Middle frontal gyrus (tissue), 1 donor: ENCODE data around the gene BIRC7.

Source experiments
- DNase-seq: peaks from one replicate; pipeline ENCODE4 v3.0.0-alpha.2; 2015; ENCODE audit warnings: low spot score; ENCODE audit errors: extremely low spot score

BIRC7 gene

GRCh38 chr20:63281742-63282665, 46.3 kb downstream of the BIRC7 start:
- no peak for DNase-seq

DNA sequence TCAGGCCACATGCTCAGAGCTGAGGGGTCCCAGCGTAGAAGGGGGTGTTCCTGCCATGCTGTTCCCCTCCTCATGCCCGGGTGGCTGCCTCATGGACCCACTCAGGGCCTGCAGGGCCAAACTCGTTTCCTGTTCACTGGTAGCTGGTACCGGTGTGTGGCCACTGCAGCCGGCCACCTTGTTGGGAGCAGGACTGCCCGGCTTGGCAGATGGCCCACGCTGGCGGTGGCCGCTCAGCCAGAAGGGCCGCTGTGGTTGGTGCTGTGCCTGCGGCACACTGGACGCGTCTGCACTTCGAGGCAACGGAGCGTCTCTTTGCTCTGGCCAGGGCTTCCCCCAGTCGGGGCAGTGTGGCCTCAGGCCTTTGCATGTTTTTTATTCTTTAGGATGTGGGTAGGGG, 47.2 kb downstream of the BIRC7 start:
- DNase-seq, result no peak

- DNase-seq, result no peak
These were observed 47.8 kb downstream of the BIRC7 start for GRCh38 chr20:63283397-63284082.

DNA sequence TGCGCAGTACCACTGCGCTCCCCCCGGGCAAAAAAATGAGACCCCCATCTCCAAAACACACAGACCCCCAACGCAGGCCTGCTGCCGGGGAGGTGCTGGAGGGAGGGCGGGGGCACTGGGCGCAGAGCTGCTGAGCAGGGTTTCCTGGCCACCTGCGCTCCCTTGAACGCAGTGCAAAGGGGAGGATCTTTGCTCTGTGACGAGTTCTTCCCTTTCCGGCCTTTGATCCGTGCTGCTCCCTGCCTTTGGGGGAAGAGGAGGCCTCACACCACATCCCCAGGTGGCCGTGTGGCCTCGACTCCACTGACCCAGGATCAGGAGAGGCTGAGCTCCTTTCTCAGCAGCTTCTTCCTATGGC, 48.4 kb downstream of the BIRC7 start:
- no peak for DNase-seq

- no peak for DNase-seq
These were observed 48.8 kb downstream of the BIRC7 start for GRCh38 chr20:63284544-63284949.

- no peak for DNase-seq
These were observed 49.3 kb downstream of the BIRC7 start for GRCh38 chr20:63284981-63285524.

DNA sequence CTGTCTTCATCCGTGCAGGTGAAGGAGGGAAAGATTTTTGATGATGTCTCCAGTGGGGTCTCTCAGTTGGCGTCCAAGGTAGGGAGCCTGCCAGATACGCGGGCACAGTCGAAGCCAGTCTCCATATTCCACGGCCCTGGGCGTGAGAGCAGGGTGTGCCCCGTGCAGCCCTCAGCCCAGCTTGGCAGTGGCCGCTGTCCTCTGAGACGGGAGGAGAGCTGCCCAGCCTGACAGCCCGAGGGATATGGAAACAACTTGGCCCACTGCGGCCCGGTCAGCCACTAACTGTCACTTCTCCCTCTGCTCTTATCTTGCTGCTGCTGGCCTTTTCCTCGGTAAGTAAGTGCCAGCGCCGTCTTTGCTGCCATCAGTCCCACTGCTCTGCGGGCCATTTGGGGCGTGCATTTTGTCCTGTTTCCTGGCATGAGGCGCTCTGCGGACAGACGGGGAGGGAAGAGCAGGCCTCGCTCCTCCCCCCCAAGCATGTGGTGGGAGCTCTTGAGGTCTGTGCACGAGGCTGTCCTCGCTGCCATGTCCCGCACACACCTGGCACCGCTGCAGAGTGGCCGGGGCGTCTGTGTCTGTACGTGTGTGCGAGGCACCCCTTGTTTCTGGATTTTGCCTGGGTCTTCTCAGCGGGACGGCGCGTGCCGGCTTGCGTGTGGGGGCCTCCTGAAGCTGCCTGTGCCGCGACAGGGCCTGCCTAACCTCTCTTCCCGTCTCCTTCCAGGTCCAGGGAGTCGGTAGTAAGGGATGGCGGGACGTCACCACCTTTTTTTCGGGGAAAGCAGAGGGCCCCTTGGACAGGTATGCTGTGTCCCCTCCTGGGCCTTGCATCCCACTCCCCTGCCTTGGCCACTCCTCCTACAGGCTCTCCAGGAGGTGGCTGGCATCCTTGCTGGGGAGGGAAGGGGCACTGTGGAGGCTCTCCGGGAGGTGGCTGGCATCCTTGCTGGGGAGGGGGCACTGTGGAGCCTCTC, 50.2 kb downstream of the BIRC7 start:
- no peak for DNase-seq

- DNase-seq, result no peak
These were observed 51.3 kb downstream of the BIRC7 start for GRCh38 chr20:63286781-63287696.

GRCh38 chr20:63287697-63288580, 52.2 kb downstream of the BIRC7 start:
- DNase-seq, result no peak

GRCh38 chr20:63288581-63289251, 53.0 kb downstream of the BIRC7 start:
- no peak for DNase-seq

- no peak for DNase-seq
These were observed 53.8 kb downstream of the BIRC7 start for GRCh38 chr20:63289311-63290135.
